GM18520 (cell line): ENCODE measurements around the gene OR2B2.
"Not testable (repeated sequence)": the region's sequence is repeated elsewhere in the genome, so short reads cannot be mapped to it uniquely, and the experiment has no call there.

Source experiments
- ATAC-seq: cut with Tn5 transposase; IDR thresholded peaks from one replicate; pipeline ENCODE4 v1.9.1; 2021; ENCODE audit not compliant: unreplicated experiment

The OR2B2 gene

DNA sequence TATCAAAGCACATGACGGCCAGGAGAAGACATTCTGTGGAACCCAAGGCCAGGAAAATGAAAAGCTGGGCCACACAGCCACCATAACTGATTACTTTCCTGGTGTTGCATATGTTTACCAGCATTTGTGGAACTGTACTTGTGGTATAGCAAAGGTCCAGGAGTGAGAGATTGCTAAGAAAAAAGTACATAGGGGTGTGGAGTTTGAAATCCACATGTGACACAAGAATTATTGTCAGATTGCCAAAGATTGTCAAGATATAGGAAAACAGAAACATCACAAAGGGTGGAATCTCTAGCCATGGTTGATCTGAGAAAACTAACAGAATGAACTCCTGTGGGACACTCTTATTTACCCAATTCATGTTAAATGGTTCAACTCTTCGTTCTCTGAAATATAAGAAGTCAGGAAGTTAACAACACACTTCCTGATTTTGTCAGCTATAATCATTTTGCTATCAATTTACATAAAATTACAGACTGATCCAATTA, at the start of gene OR2B2:
TSS of gene OR2B2 (minus strand) at position 441 of the 491 bp plus-strand sequence. CDS start at position 364, 77 bp downstream.
- ATAC-seq: no peak

DNA sequence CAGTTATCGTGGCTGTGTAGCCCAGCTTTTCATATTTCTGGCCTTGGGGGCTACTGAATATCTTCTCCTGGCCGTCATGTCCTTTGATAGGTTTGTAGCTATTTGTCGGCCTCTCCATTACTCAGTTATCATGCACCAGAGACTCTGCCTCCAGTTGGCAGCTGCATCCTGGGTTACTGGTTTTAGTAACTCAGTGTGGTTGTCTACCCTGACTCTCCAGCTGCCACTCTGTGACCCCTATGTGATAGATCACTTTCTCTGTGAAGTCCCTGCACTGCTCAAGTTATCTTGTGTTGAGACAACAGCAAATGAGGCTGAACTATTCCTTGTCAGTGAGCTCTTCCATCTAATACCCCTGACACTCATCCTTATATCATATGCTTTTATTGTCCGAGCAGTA, 45.3 kb upstream of the OR2B2 start:
- no peak for ATAC-seq

DNA sequence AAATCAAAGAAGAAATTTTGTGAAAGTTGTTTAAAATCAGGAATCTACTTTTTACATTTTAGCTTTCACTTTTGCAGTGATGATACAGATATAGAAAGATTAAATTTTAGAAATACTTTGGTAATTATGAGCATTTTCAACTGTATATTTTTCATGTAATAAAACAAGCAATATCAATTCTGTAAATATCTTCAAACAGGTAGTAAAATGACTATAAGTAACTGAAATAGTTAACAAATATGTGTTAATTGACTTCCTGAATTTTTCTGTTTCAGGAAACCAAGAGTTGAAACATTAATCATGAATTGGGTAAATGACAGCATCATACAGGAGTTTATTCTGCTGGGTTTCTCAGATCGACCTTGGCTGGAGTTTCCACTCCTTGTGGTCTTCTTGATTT, 44.7 kb upstream of the OR2B2 start, which contains the start of gene OR2B6:
TSS of gene OR2B6 (plus strand) at position 301 of the 400 bp plus-strand sequence. CDS start at position 301, 0 bp downstream.
- no peak for ATAC-seq

- no peak for ATAC-seq
Observed at GRCh38 chr6:27951040-27951439, 38.8 kb upstream of the OR2B2 start.

DNA sequence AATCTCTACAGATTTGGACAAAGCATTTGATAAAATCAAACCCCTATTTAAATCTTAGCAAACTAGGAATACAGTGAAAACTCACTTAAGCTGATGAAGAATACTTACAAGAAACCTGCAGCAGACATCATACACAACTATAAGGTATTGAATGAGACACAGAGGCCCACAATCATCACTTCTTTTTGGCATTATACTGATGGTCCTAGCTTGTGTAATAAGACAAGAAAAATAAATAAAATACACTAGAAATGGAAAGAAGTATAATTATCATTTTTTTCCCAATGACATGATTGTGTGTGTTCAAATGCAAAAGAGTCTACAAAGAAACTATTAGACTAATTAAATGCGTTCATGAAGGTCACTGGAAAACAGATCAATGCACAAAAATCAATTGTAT, 36.0 kb upstream of the OR2B2 start:
- no peak for ATAC-seq

DNA sequence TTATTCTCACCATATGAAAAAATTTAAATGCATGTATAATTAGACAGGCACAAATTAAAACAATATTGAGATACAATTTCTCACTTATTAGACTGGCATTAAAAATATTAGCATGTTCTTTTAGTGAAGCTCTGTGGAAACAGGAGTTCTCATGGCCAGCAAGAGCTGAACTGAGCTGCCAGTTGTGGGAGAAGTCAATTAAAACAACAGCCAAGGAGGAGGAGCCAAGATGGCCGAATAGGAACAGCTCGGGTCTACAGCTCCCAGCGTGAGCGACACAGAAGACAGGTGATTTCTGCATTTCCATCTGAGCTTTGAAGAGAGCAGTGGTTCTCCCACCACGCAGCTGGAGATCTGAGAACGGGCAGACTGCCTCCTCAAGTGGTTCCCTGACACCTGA, 30.9 kb upstream of the OR2B2 start:
- not testable (repeated sequence) for ATAC-seq

DNA sequence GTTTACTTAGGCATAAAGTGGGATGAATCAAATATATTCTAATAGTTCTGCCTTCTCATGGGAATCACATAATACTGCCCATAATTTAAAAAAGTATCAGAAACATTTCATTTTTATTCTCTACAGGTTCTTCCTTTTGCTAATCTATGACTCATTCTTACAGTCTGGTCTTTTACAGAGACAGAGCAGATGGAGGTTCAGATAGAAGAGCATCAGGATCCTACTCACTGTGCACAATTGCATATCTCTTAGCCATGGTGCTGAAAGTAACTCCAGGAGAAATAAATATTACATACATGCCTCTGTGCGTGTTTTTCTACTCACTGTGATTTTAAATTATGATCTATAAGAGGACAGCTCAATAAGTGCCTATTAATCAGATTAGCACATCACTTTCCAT, 28.6 kb upstream of the OR2B2 start:
- no peak for ATAC-seq

- ATAC-seq: no peak
Observed at GRCh38 chr6:27931209-27931608, 19.0 kb upstream of the OR2B2 start.

DNA sequence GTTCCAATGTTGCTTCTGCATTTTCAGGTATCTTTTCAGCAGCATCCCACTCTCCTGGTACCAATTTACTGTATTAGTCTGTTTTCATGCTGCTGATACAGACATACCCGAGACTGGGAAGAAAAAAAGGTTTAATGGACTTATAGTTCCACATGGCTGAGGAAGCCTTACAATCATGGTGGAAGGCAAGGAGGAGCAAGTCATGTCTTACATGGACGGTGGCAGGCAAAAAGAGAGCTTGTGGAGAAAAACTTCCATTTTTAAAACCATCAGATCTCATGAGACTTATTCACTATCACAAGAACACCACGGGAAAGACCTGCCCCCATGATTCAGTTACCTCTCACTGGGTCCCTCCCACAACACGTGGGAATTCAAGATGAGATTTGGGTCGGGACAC, 17.7 kb upstream of the OR2B2 start:
- ATAC-seq: not testable (repeated sequence)

DNA sequence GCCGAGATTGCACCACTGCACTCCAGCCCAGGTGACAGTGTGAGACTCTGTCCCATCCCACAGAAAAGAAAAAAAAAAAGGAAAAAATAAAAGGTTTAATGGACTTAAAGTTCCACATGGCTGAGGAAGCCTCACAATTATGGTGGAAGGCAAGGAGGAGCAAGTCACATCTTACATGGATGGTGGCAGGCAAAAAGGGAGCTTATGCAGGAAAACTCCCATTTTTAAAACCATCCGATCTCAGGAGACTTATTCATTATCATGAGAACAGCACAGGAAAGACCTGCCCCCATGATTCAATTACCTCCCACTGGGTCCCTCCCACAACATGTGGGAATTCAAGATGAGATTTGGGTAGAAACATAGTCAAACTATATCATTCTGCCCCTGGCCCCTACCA, 15.8 kb upstream of the OR2B2 start:
- not testable (repeated sequence) for ATAC-seq

- no peak for ATAC-seq
Observed at GRCh38 chr6:27924179-27924578, 12.0 kb upstream of the OR2B2 start.

DNA sequence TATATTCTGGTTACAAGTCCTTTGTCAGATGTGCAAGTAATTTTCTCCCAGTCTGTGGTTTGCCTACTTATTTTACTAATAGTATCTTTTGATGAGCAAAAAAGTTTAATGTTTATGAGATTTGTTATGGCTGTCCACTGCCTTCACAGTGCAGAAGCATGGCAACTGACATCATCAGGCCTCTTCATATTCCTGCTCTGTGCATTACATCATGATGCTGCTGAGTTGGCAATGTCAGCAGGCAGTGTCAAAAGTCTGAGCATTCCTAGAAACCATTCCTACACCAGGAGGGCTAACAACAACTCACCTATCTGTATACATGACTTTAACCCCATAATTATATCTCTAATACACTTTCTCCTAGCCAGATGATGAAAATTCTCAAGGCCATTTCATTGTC, 10.8 kb upstream of the OR2B2 start:
- ATAC-seq: no peak

DNA sequence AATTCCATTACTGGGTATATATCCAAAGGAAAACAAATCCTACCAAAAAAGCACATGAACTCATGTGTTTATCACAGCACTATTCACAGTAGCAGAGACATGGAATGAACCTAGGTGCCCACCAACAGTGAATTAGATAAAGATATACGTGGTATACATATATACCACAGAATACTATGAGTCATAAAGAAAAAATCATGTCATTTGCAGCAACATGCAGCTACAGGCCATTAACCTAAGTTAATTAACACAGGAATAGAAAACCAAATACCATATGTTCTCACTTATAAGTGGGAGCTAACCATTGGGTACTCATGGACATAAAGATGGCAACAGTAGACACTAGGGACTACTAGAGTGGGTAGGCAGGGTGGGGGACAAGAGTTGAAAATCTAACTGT, 4.2 kb downstream of the OR2B2 start:
- ATAC-seq: no peak

DNA sequence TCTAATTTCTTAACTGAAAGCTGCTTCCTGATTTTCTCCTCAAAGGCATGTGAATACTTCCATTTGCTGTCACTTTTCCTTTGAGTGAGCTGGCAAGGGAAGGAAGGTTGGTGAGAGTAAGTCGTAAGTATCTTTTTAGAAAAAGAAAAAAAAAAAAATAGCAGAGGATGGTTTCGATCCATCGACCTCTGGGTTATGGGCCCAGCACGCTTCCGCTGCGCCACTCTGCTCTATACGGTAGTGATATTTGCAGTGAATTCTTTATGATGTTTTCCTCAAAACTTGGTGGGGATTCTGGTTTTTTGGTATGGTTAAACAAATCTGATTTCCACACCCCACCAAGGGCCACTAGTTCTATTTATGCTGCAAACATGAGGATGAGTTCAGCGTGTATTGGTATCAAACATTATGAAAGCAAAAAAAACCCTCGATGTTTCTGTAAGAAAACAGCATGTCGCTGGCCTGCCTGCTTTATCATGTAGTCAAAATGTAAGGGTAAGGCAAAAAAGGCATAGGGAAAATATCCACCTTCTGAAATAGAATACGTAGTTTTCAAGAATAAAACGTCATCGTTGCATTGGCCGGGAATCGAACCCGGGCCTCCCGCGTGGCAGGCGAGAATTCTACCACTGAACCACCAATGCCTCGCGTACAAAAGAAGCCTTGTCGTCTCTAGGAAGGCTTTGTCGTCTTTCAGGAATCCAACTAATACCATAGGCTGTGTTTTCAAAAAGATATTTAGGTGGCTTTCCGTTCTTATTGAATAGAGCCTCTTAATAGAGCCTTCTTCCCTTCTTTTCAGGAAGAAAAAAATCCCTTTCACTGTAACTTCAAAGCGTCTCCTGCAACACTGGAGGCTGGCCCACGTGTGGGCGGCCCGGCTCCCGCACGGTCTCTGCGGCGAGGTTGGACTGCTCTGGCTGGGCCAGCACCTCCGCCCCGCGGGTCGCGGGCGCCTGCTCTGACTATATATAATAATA, 9.6 kb downstream of the OR2B2 start:
- peak; percentile 53 for ATAC-seq

- ATAC-seq: no peak
Observed at GRCh38 chr6:27901801-27902200, 10.4 kb downstream of the OR2B2 start.

DNA sequence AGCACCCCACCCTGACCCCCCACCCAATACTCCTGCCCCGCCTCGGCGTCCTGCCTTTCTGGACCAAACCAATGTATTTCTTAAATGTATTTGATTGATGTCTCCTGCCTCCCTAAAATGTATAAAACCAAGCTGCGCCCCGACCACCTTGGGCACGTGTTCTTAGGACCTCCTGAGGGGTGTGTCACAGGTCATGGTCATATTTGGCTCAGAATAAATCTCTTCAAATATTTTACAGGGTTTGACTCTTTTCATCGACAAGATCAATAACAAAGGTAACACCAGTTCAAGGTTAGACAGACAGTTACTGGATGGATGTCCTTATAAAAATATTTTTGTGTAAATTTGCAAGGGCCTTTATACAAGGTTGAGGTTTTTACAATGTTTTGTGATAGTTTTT, 12.0 kb downstream of the OR2B2 start:
- not testable (repeated sequence) for ATAC-seq

DNA sequence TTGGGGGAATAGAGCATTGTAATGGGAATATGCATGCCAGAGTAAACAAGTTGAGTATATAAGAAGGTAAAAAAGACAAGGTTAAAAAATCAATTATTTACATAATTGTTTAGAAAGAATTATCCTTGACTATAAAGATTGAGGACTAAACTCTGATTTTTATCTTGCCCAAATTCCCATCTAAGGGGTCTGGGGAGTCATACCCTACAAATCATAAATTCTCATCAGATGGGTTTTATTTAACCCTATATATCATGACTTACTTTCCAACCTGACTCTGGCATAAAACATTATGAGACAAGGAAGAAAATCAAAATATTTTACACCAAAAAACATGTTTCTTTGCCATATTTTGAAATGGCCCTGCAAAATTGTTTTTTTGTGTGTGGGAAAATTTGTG, 12.7 kb downstream of the OR2B2 start:
- ATAC-seq: no peak

GRCh38 chr6:27897580-27898206, 14.5 kb downstream of the OR2B2 start:
- no peak for ATAC-seq

GRCh38 chr6:27896398-27896796, 15.8 kb downstream of the OR2B2 start:
- no peak for ATAC-seq

DNA sequence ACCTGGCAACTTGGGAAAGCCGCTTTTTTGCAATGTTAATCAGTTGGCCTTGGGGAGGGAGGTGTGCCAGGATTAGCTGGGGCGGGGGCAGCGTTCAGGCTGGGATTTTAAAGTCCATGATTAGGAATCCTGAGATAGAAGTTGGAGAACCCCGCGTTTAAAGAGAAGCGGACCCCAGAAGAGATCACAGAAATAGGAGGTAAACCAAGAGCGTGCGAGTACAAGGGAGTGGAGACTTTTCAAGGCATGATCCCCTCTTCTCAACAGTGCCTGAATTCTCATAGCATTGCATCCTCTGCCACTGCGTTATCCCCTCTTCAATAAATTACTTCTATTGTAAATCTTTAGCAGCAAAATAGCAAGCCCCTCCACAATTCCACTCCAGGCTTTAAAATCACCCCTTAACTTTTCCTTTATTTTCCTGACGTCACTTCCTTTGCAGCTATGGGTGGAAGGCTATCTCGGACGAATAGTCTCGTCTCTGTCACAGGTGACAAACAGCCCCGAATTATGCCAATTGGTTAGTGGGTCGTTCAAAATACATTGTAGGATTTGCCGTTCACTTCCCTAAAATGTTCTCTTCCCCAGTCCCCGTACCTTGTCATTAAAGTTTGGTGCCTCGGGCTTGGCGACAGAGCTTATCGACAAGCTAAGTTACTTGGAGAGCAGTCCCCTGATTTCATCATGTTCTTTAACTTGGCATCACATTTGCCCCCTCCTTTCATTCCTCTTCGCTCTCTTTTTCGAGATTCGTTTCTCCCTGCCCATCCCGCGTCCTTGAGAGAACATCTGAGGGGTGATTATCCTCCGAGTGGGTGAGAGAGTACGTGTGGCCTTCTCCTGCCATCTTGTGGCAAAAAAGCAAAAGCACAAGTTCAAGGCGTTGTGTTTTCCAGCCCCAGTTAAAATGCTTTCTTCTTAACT, 17.1 kb downstream of the OR2B2 start:
- no peak for ATAC-seq
